GM18519 (cell line): Measurements from ENCODE around the gene MTMR8.

Experiments used
- ATAC-seq: cut with Tn5 transposase; IDR thresholded peaks from one replicate; pipeline ENCODE4 v1.9.1; 2021; ENCODE audit warnings: mild to moderate bottlenecking, moderate library complexity; ENCODE audit not compliant: unreplicated experiment, low FRiP score

Gene MTMR8

DNA sequence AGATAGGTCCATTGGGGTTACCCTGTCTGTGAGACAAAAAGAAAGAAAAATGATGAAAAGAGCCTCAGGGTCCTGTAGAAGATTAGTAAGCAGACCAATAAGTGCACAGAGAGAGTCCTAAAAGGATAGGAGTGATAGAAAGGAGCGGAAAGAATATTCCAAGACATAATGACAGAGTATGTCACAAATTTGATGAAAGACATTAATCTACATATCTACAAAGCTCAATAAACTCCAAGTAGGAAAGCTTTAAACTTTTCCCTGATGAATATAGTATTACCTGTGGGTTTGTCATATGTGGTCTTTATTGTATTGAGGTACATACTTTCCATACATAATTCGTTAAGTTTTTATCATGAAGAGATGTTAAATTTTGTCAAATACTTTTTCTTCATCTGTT is 73.7 kb downstream of the MTMR8 start:
- ATAC-seq: no peak

DNA sequence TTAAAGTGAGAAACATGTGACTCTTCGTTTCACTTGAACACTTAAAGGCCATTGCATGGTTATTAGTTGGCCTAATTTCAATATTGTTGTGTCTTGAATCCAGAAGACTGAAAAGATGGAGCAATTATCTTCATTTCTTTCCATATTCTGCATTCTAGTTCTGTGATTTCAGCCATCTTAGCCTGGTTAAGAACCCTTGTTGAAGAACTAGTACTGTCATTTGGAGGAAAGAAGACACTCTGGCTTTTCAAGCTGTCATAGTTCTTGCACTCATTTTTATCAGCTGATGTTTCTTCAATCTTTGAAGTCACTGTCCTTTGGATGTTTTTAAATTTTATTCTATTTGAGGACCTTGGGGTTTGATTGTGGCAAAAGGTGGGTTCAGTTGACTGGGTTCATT is 81.6 kb downstream of the MTMR8 start:
- ATAC-seq: no peak

DNA sequence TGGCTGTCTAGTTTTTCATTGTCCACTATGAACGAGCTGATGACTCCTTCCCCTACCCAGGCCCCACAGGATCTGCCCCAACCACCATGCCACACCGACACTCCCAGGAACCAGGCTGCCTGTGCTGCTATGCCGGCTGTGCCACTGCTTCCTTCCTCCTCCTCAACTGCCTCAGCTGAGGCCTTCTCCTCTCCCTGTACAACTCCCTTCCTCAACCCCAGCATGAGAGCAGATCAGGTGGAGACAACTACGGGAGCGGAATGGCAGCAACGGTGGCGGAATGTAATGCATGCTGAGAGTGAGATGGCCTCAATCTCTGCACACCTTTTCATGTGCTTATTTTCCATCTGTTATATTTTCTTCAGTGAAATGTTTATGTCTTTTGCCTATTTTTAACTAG is 88.5 kb downstream of the MTMR8 start:
- no peak for ATAC-seq

DNA sequence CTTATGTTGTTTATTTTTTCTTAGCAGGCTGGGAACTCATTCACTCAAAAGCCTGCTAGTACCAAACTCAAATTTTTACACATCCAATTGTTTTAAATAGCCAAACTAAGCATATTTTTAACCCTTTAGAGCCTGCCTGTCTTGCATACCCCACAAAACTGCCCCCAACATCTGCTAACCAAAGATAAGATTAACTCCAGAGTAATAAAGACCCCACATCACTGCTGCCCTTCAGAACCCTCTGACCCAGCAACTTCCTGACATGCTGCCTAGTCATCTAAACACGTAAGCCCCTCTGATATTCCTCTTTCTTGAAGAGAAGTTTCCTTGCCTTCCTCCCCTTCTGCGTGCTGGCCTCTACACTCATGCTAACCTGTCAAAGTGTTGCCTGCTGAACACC is 104.1 kb downstream of the MTMR8 start:
- no peak for ATAC-seq

DNA sequence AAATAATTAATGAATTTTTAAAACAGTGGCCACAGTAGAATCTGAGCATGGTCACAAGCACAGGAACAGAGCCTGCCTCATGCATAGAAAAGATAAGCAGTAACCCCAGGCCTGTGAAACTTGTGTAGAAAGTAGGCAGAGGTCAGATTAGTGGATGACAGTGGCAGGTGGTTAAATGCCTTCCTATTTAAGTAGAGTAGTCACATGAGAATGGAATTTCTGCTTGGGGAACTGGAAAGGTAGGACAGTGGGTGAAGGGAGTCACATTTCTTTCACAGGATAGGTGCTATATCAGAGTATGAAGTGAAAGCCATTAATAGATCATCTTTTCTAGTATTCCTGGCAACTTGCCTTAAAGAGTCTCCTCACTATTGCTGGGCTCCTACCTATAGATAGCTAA is 130.0 kb downstream of the MTMR8 start:
- ATAC-seq: no peak

DNA sequence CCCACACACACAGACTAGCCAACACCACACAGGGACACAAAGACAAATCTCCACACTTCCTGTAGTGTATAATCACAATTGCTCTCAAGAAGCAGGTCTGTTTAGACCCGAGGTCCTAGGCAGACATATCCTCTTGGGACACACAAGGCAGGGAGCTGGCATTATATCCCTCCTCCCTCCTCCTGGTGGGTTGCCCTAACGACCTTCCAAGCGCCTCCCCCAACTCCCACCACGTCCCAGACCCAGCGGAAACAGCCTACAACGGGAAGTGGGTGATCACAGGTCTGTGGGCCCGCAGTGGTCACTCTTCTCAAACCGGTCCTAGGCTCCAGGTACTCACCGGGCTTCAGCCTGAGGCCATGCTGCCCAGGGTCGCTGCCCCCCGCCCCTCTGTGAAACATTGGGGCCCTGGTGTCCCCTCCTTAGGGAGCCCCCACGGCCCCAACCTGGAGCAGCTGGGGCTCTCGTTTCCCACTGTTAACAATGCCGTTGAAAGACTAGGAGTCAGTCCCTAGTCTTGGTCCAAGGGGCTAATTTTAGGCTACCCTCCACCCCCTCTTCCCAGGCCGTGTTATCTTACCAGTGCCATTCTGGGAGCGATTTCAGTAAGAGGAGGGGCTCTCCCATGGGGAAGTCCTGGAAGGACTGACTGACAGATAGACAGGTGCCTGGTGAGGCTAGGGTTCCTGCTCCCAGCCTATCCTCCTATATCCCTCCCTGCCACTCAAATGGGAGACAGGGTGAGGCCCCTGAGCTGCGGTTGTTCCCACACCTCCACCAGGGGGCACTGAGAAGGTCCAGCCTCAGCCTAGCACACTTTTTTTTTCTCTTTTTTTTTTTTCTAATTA is 164.9 kb downstream of the MTMR8 start, which contains the start of gene ASB12:
Gene ASB12, minus strand, starts transcription at position 485 of the 848 bp plus-strand sequence. CDS start 4,957 bp downstream, outside the sequence.
- ATAC-seq: no peak

DNA sequence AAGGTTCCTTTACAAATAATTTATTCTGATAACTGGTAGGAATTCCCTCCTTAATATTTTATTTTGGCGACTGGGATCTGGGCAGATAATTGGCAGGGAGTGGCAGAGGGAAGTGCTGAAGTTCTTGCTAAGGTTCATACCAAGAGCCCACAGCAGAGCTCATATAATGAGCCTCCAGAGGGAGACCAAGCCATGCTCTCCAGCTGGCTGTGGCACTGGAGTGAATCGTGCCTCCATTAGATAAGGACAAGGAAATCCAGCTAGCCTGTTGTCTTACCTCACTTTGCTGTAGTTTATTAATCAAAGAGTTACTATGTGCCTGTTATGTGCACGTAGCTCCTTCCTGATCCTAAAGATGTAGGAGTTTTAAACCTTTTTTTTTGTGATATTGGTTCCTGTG is 166.1 kb downstream of the MTMR8 start:
- ATAC-seq: no peak
